HepG2 (cell line): ENCODE data around the gene RPL41. TPM values are rescaled to one million over a fixed set of nuclear protein-coding genes. Genes with fewer than 3 reads are reported as not detected.

Source experiments
- DMAP1 ChIP-seq: IDR thresholded peaks from 2 replicates; pipeline ENCODE4 v1.6.1; 2016
- NFE2 ChIP-seq: sonication (generic); formaldehyde crosslinking; IDR thresholded peaks from 2 replicates; pipeline ENCODE4 v1.4.0; 2020; ENCODE audit warnings: missing genetic modification reagents
- PPARG ChIP-seq: conservative IDR thresholded peaks from 2 replicates; pipeline ENCODE4 v1.6.1; 2016; ENCODE audit warnings: missing biosample characterization, missing genetic modification reagents
- RFX3 ChIP-seq: IDR thresholded peaks from 2 replicates; pipeline ENCODE4 v1.6.1; 2016; ENCODE audit warnings: missing biosample characterization, missing genetic modification reagents
- RXRB ChIP-seq: IDR thresholded peaks from 2 replicates; pipeline ENCODE4 v1.6.1; 2016; ENCODE audit warnings: borderline replicate concordance, missing genetic modification reagents, missing compliant biosample characterization
- TAF1 ChIP-seq: sonication (generic); formaldehyde crosslinking; IDR thresholded peaks from 2 replicates; pipeline ENCODE4 v1.4.0; 2020; ENCODE audit warnings: missing genetic modification reagents
- TBP ChIP-seq: sonication (generic); formaldehyde crosslinking; IDR thresholded peaks from 2 replicates; pipeline ENCODE4 v1.5.0; 2020; ENCODE audit warnings: missing genetic modification reagents
- THAP11 ChIP-seq: IDR thresholded peaks from 2 replicates; pipeline ENCODE4 v1.6.1; 2016; ENCODE audit warnings: missing biosample characterization, missing genetic modification reagents
- ZBTB38 ChIP-seq: sonication (generic); formaldehyde crosslinking; IDR thresholded peaks from 2 replicates; pipeline ENCODE4 v1.5.1; 2020; ENCODE audit warnings: mild to moderate bottlenecking, missing genetic modification reagents
- ZFP90 ChIP-seq: sonication (generic); formaldehyde crosslinking; IDR thresholded peaks from 2 replicates; pipeline ENCODE4 v1.8.0; 2022; ENCODE audit warnings: missing genetic modification reagents, mild to moderate bottlenecking, inconsistent platforms, borderline replicate concordance
- ZNF20 ChIP-seq: sonication (generic); formaldehyde crosslinking; IDR thresholded peaks from 2 replicates; pipeline ENCODE4 v1.4.0; 2020; ENCODE audit warnings: mild to moderate bottlenecking, moderate library complexity, missing genetic modification reagents
- ZNF331 ChIP-seq: sonication (generic); formaldehyde crosslinking; IDR thresholded peaks from 2 replicates; pipeline ENCODE4 v1.4.0; 2020; ENCODE audit warnings: missing genetic modification reagents
- ZNF44 ChIP-seq: sonication (generic); formaldehyde crosslinking; IDR thresholded peaks from 2 replicates; pipeline ENCODE4 v1.5.1; 2020; ENCODE audit warnings: mild to moderate bottlenecking, missing genetic modification reagents
- ZNF530 ChIP-seq: sonication (generic); formaldehyde crosslinking; IDR thresholded peaks from 2 replicates; pipeline ENCODE4 v1.5.0; 2020; ENCODE audit warnings: low read depth, mild to moderate bottlenecking, missing genetic modification reagents
- ZNF614 ChIP-seq: IDR thresholded peaks from 2 replicates; pipeline ENCODE4 v1.6.1; 2018; ENCODE audit warnings: missing biosample characterization, missing genetic modification reagents, inconsistent platforms, borderline replicate concordance
- polyA plus RNA-seq, 8 experiments: library from polyadenylated mRNA; depleted of rRNA in 3 of 8; stranded (reverse) in 7 of 8; unstranded in 1 of 8; fragments of >200 nt; fragmentation: Illumina TruSeq in 4 of 8; extraction: Trizol in 4 of 8; gene quantifications; 2 replicates each; pipeline versions ENCODE4 v1.2.1 to v1.2.3, GENCODE V29; 2011 to 2016; ENCODE audit warnings: low read depth in 4 of 8, missing spikeins in 1 of 8, mixed read lengths in 1 of 8; ENCODE audit not compliant: insufficient read depth in 1 of 8
- total RNA-seq, 5 experiments: library from RNA; depleted of rRNA; stranded (reverse); fragments of >200 nt; fragmentation: Illumina TruSeq; extraction: Trizol; gene quantifications; 2 replicates each; pipeline ENCODE4 v1.2.3, GENCODE V29; 2016; ENCODE audit warnings: low read depth in 1 of 5
- TF ChIP-seq, protein P1 (sequence below): sonication (generic); formaldehyde crosslinking; IDR thresholded peaks from 2 replicates; pipeline ENCODE4 v1.8.0; 2022; ENCODE audit warnings: missing genetic modification reagents, mild to moderate bottlenecking, inconsistent platforms, borderline replicate concordance
- TF ChIP-seq, protein P2 (sequence below): sonication (generic); formaldehyde crosslinking; IDR thresholded peaks from 2 replicates; pipeline ENCODE4 v1.8.1; 2023; ENCODE audit warnings: mild to moderate bottlenecking, inconsistent platforms, moderate library complexity, missing genetic modification reagents, borderline replicate concordance
- TF ChIP-seq, protein P3 (sequence below), 2 experiments: sonication (generic) in 1 of 2; formaldehyde crosslinking in 1 of 2; IDR thresholded peaks; 2 replicates each; pipeline versions ENCODE4 v1.4.0 to v1.6.1; 2018 to 2020; ENCODE audit warnings: missing genetic modification reagents in 2 of 2, borderline replicate concordance in 1 of 2, low read depth in 1 of 2, mild to moderate bottlenecking in 1 of 2, missing biosample characterization in 1 of 2
- TF ChIP-seq, protein P4 (sequence below): sonication (generic); formaldehyde crosslinking; IDR thresholded peaks from 2 replicates; pipeline ENCODE4 v1.4.0; 2020; ENCODE audit warnings: mild to moderate bottlenecking, missing genetic modification reagents
- TF ChIP-seq, protein P5 (sequence below): sonication (generic); formaldehyde crosslinking; IDR thresholded peaks from 2 replicates; pipeline ENCODE4 v1.8.0; 2023; ENCODE audit warnings: mild to moderate bottlenecking, missing genetic modification reagents
- TF ChIP-seq, protein P6 (sequence below): sonication (generic); formaldehyde crosslinking; IDR thresholded peaks from 2 replicates; pipeline ENCODE4 v1.4.0; 2020; ENCODE audit warnings: missing genetic modification reagents

RPL41 gene
- total and polyA plus RNA-seq, 2 of the 13 experiments (the other 11 are each of a cell fraction or from before 2014, with no cell fraction given): 4,012 to 7,670 TPM

DNA sequence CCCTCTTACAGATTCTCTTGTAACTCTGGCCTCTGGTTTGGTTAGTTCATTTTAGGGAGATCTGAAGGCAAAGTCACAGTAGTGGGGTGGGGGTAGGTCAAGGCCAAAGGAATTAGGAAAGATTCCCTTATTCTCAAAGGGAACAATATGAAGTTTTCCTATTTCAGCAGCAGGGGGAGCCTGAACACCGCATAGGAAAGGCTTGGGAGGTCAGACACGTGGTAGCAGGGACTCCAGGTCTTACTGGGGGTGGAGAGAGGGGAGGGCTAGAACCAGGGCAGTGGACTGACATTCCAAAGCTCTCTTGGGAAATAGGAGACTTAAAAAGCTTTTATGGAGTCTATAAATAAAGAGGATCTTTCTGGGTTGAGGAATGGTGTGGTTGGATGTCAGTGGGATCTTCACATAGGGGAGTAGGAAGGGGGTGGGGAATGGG lies 2.9 kb downstream of the RPL41 start (continued):
- TF ChIP-seq ZNF530 (CRISPR knock-in tag) (no peak), PPARG (CRISPR knock-in tag) (no peak), ZNF44 (no peak), ZFP90 (CRISPR knock-in tag) (0 out of 2 replicates have a peak, but pooled peaks have one; percentile 35), TAF1 (CRISPR knock-in tag) (no peak), NFE2 (CRISPR knock-in tag) (no peak), THAP11 (peak; percentile 76), RXRB (CRISPR knock-in tag) (peak; percentile 82), DMAP1 (CRISPR knock-in tag) (peak; percentile 78), RFX3 (no peak), ZNF614 (CRISPR knock-in tag) (no peak), TBP (no peak), ZBTB38 (CRISPR knock-in tag) (no peak), ZNF331 (CRISPR knock-in tag) (0 out of 2 replicates have a peak, but pooled peaks have one; percentile 35), ZNF20 (CRISPR knock-in tag) (no peak)
- TF ChIP-seq, protein P1, sequence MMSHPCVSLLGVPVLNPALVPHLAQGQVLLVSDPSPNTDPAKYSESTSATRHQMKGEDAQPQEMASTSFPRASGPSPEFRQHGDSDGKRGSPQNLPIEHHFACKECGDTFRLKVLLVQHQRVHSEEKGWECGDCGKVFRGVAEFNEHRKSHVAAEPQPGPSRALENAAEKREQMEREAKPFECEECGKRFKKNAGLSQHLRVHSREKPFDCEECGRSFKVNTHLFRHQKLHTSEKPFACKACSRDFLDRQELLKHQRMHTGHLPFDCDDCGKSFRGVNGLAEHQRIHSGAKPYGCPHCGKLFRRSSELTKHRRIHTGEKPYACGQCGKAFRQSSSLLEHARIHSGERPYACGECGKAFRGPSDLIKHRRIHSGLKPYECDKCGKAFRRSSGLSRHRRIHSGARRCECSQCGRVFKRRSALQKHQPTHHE: 0 out of 2 replicates have a peak, but pooled peaks have one; percentile 17
- TF ChIP-seq, protein P2, sequence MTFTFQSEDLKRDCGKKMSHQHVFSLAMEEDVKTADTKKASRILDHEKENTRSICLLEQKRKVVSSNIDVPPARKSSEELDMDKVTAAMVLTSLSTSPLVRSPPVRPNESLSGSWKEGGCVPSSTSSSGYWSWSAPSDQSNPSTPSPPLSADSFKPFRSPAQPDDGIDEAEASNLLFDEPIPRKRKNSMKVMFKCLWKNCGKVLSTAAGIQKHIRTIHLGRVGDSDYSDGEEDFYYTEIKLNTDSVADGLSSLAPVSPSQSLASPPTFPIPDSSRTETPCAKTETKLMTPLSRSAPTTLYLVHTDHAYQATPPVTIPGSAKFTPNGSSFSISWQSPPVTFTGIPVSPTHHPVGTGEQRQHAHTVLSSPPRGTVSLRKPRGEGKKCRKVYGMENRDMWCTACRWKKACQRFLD: no peak
- TF ChIP-seq, protein P3, sequence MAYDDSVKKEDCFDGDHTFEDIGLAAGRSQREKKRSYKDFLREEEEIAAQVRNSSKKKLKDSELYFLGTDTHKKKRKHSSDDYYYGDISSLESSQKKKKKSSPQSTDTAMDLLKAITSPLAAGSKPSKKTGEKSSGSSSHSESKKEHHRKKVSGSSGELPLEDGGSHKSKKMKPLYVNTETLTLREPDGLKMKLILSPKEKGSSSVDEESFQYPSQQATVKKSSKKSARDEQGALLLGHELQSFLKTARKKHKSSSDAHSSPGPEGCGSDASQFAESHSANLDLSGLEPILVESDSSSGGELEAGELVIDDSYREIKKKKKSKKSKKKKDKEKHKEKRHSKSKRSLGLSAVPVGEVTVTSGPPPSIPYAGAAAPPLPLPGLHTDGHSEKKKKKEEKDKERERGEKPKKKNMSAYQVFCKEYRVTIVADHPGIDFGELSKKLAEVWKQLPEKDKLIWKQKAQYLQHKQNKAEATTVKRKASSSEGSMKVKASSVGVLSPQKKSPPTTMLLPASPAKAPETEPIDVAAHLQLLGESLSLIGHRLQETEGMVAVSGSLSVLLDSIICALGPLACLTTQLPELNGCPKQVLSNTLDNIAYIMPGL (CRISPR knock-in tag; IDR thresholded peaks at IDR 0.05; ENCODE audit: borderline replicate concordance in 1 of 2, low read depth in 1 of 2): peak; percentile 47 to 72; a peak in 3 of 4 replicates
- TF ChIP-seq, protein P4, sequence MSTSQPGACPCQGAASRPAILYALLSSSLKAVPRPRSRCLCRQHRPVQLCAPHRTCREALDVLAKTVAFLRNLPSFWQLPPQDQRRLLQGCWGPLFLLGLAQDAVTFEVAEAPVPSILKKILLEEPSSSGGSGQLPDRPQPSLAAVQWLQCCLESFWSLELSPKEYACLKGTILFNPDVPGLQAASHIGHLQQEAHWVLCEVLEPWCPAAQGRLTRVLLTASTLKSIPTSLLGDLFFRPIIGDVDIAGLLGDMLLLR (CRISPR knock-in tag): 0 out of 2 replicates have a peak, but pooled peaks have one; percentile 39
- TF ChIP-seq, protein P5, sequence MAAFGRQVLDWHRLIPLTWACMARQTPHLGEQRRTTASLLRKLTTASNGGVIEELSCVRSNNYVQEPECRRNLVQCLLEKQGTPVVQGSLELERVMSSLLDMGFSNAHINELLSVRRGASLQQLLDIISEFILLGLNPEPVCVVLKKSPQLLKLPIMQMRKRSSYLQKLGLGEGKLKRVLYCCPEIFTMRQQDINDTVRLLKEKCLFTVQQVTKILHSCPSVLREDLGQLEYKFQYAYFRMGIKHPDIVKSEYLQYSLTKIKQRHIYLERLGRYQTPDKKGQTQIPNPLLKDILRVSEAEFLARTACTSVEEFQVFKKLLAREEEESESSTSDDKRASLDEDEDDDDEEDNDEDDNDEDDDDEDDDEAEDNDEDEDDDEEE (CRISPR knock-in tag): no peak
- TF ChIP-seq, protein P6, sequence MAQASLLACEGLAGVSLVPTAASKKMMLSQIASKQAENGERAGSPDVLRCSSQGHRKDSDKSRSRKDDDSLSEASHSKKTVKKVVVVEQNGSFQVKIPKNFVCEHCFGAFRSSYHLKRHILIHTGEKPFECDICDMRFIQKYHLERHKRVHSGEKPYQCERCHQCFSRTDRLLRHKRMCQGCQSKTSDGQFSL: 0 out of 2 replicates have a peak, but pooled peaks have one; percentile 25
